PC-9 (cell line): Measurements from ENCODE around the gene GALNT10. TPM values are rescaled to one million over a fixed set of nuclear protein-coding genes. Genes with fewer than 3 reads are reported as not detected.
A peak's percentile ranks its signal among the peaks of the same experiment; 100 is the strongest.
"Not testable (repeated sequence)": the region's sequence is repeated elsewhere in the genome, so short reads cannot be mapped to it uniquely, and the experiment has no call there.

Experiments used
- BruUV-seq: library from RNA; stranded (reverse); fragments of 400-500 nt; replicated peaks from 2 replicates; lab custom pipeline; 2021; lab: Mats Ljungman, UMichigan
- CTCF ChIA-PET: fragments of 300-600 bp; sonication (Branson Sonifier 250); formaldehyde crosslinking; loops from one replicate; lab custom pipeline; 2022; ENCODE audit warnings: antibody characterized with exemption; lab: Charles Lee
- POLR2A ChIA-PET: fragments of 300-600 bp; sonication (Branson Sonifier 250); formaldehyde crosslinking; loops from one replicate; lab custom pipeline; 2022; ENCODE audit warnings: antibody characterized with exemption; ENCODE audit not compliant: unreplicated experiment; lab: Charles Lee
- DNase-seq, 2 experiments: peaks; one replicate each; pipeline versions ENCODE4 v3.0.0 to v3.0.0-alpha.2; 2015 to 2022; ENCODE audit warnings: mixed read lengths in 1 of 2
- H2AFZ ChIP-seq: fragments of 200-600 bp; sonication (generic); 2 replicates; pipeline ENCODE4 v1.8.1; 2017; ENCODE audit warnings: antibody characterized with exemption
- H3F3A ChIP-seq: fragments of 200-600 bp; sonication (generic); 2 replicates; pipeline ENCODE4 v1.8.1; 2017; ENCODE audit warnings: antibody characterized with exemption, mild to moderate bottlenecking, low read depth; ENCODE audit not compliant: insufficient read depth
- H3K27ac ChIP-seq: fragments of 200-600 bp; sonication (generic); 2 replicates; pipeline ENCODE4 v1.6.1; 2016; ENCODE audit warnings: mixed run types
- H3K27me3 ChIP-seq: fragments of 200-600 bp; sonication (generic); 2 replicates; pipeline ENCODE4 v1.6.1; 2016; ENCODE audit warnings: low read depth, mixed run types; ENCODE audit not compliant: insufficient read depth
- H3K36me3 ChIP-seq: fragments of 200-600 bp; sonication (generic); 2 replicates; pipeline ENCODE4 v1.6.1; 2016; ENCODE audit warnings: low read depth, mixed run types
- H3K4me1 ChIP-seq: fragments of 200-600 bp; sonication (generic); replicated peaks from 2 replicates; pipeline ENCODE4 v1.6.1; 2016; ENCODE audit warnings: mixed run types; ENCODE audit not compliant: insufficient read depth
- H3K4me2 ChIP-seq: fragments of 200-600 bp; sonication (generic); 2 replicates; pipeline ENCODE4 v1.6.1; 2017; ENCODE audit warnings: mixed run types
- H3K4me3 ChIP-seq: fragments of 200-600 bp; sonication (generic); 2 replicates; pipeline ENCODE4 v1.6.1; 2016; ENCODE audit warnings: mixed run types
- H3K79me2 ChIP-seq: fragments of 200-600 bp; sonication (generic); 2 replicates; pipeline ENCODE4 v1.6.1; 2017; ENCODE audit warnings: low read depth, mixed run types
- H3K9me2 ChIP-seq: fragments of 200-600 bp; sonication (generic); 2 replicates; pipeline ENCODE4 v1.8.1; 2017; ENCODE audit warnings: mild to moderate bottlenecking; ENCODE audit not compliant: insufficient read depth
- H3K9me3 ChIP-seq: fragments of 200-600 bp; sonication (generic); 2 replicates; pipeline ENCODE4 v1.8.1; 2016; ENCODE audit warnings: low read depth; ENCODE audit not compliant: insufficient read depth
- H4K20me1 ChIP-seq: fragments of 200-600 bp; sonication (generic); 2 replicates; pipeline ENCODE4 v1.8.1; 2017; ENCODE audit not compliant: insufficient read depth
- CTCF ChIP-seq: fragments of 200-600 bp; sonication (generic); conservative IDR thresholded peaks from 2 replicates; pipeline ENCODE4 v1.6.1; 2017; ENCODE audit warnings: mixed run types, antibody characterized with exemption, mild to moderate bottlenecking, moderate library complexity
- EZH2 ChIP-seq: fragments of 200-600 bp; sonication (generic); IDR thresholded peaks from 2 replicates; pipeline ENCODE4 v1.8.0; 2017; ENCODE audit warnings: antibody characterized with exemption, low read depth
- intact Hi-C: fragments of 100-400 bp; cut with micrococcal nuclease; formaldehyde crosslinking; loops from one replicate; pipeline ENCODE4 v1.10.0; 2022; ENCODE audit not compliant: unreplicated experiment
- total RNA-seq: library from RNA; stranded (reverse); gene quantifications from 2 replicates; pipeline ENCODE4 v1.2.3, GENCODE V29; 2021

Gene GALNT10
- total RNA-seq, 1 experiment from 2014 or later: 101 TPM

DNA sequence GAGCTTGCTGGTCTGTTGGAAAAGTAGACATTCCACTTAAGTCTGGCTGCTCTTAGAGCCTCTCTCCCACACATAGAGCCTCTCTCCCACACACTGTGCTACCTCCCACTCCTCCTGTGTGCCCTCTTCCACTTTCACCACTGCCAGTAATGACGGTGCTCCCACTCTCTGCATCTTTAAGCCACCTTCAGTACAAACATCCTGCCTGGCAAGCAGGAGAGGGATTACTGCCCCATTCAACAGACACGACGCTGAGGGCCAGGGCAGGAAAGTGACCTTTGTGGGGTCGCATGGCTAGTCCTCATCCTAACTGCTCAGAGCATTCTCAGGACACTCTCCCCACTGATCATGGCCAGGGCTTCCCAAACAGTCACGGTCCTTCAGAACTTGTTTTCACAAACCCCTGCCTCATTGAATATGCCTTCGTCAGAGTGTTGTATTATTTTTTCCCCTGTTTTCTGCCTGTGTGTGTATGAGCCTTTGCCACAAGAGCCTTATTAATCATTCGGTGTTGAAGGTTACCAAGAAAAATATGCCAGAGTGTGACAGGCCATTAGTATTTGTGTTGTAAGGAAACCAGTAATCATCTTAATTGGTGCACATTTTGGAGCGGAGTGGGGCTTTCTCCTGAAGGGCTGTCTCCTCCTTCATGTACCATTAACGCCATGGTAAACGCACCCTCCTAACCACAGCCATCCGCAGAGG is 168.1 kb downstream of the GALNT10 start:
- H2AFZ ChIP-seq: no peak overlapping the region

GRCh38 chr5:154359221-154359573 is 168.7 kb downstream of the GALNT10 start:
- H3K36me3 ChIP-seq: no peaks in the 10 kb centered on the region
- peaks cover 30% of the 10 kb centered on the region; the same call in 1 of the 2 replicates for H3K79me2 ChIP-seq
- peaks cover 46% of the 10 kb centered on the region for H3K4me1 ChIP-seq
- no TSS peak for BruUV-seq
- H2AFZ ChIP-seq: no peak overlapping the region
- H3K4me3 ChIP-seq: no peak overlapping the region
- TF ChIP-seq CTCF (no peak), EZH2 (no peak)
- DNase-seq: no peak
- intact Hi-C loops: no loop called here
- H3K9me2 ChIP-seq: no peaks in the 10 kb centered on the region
- POLR2A ChIA-PET: no interaction called here
- H3K9me3 ChIP-seq: peaks cover 5% of the 10 kb centered on the region; the same call in 1 of the 2 replicates
- H3F3A ChIP-seq: peaks cover 17% of the 10 kb centered on the region; the same call in 1 of the 2 replicates
- no peaks in the 10 kb centered on the region for H4K20me1 ChIP-seq
- 0 out of 2 replicates have a peak overlapping the region, but pooled peaks have one; percentile 10 for H3K27ac ChIP-seq
- no peaks in the 10 kb centered on the region for H3K27me3 ChIP-seq
- no peak overlapping the region for H3K4me2 ChIP-seq
- CTCF ChIA-PET: no interaction called here

More for the DNA sequence above, 168.1 kb downstream of the GALNT10 start:
- Histone ChIP-seq H3K4me2 (no peak overlapping the region), H3K79me2 (peaks cover 30% of the 10 kb centered on the region; the same call in 1 of the 2 replicates), H3K9me3 (peaks cover 5% of the 10 kb centered on the region; the same call in 1 of the 2 replicates), H3K36me3 (no peaks in the 10 kb centered on the region), H3K27ac (no peak overlapping the region), H4K20me1 (no peaks in the 10 kb centered on the region), H3K9me2 (no peaks in the 10 kb centered on the region), H3K4me3 (no peak overlapping the region), H3K27me3 (no peaks in the 10 kb centered on the region), H3K4me1 (peaks cover 46% of the 10 kb centered on the region), H3F3A (peaks cover 17% of the 10 kb centered on the region; the same call in 1 of the 2 replicates)
- ChIA-PET POLR2A (no interaction called here), CTCF (no interaction called here)
- intact Hi-C loops: no loop called here
- no TSS peak for BruUV-seq
- TF ChIP-seq EZH2 (no peak), CTCF (no peak)
- no peak for DNase-seq

- H2AFZ ChIP-seq, H3K9me2 ChIP-seq, H3K36me3 ChIP-seq, POLR2A ChIA-PET, H3K4me3 ChIP-seq, H3K27me3 ChIP-seq, BruUV-seq, H4K20me1 ChIP-seq, H3K9me3 ChIP-seq, intact Hi-C loops, H3K27ac ChIP-seq, H3K4me2 ChIP-seq: not testable (repeated sequence)
- peak; percentile 19 to 60 for DNase-seq
- Histone ChIP-seq H3K79me2 (peaks cover 30% of the 10 kb centered on the region; the same call in 1 of the 2 replicates), H3K4me1 (peaks cover 46% of the 10 kb centered on the region), H3F3A (peaks cover 23% of the 10 kb centered on the region)
- CTCF ChIA-PET: interaction anchor here (0.6 kb wide), 2 partner anchors 34 to 360 kb away, joined by 3 to 6 read pairs; no protein-coding TSS in a partner anchor
Observed at GRCh38 chr5:154360241-154360640, 169.7 kb downstream of the GALNT10 start.
